Right ventricle myocardium superior (tissue), 1 donor: ENCODE measurements around the gene MOB3C. TPM values are rescaled to one million over a fixed set of nuclear protein-coding genes. Genes with fewer than 3 reads are reported as not detected.

Experiments
- ATAC-seq: fragments of 200-7000 bp; cut with Tn5 transposase; one replicate; pipeline ENCODE4 v1.9.1; 2020; ENCODE audit warnings: mild to moderate bottlenecking; ENCODE audit not compliant: poor library complexity
- DNase-seq: peaks from one replicate; pipeline ENCODE4 v3.0.0-alpha.2; 2020
- intact Hi-C: fragments of 100-400 bp; cut with DNase I; formaldehyde crosslinking; loops from one replicate; pipeline ENCODE4 v1.11.2; 2022
- total RNA-seq: library from RNA; stranded (reverse); fragmentation: NEBNext Ultra II Directional; extraction: Animal tissue kit (Norgen Biotek cat#: 25700); gene quantifications from one replicate; pipeline ENCODE4 v1.2.1, GENCODE V29; 2021
- donor health status: DM: no; HTN: yes; CAD: no; lungs with severe emphysema.

Gene MOB3C
- total RNA-seq, 1 donor from 2014 or later, result 14.0 TPM

- peak; percentile 76 for ATAC-seq
- peak; percentile 97 for DNase-seq
- intact Hi-C loops, result no loop called here
Observed at GRCh38 chr1:46613661-46614603, 2.7 kb downstream of the MOB3C start.

GRCh38 chr1:46612937-46613660, 3.5 kb downstream of the MOB3C start:
- ATAC-seq, result peak; percentile 1
- intact Hi-C loops, result no loop called here
- DNase-seq, result peak; percentile 52

GRCh38 chr1:46611691-46612221, 4.9 kb downstream of the MOB3C start:
- no peak for DNase-seq
- no peak for ATAC-seq
- intact Hi-C loops, result no loop called here

- intact Hi-C loops, result no loop called here
- DNase-seq (peak; percentile 72), ATAC-seq (peak; percentile 19)
Observed at GRCh38 chr1:46607345-46608130, 9.1 kb downstream of the MOB3C start.

GRCh38 chr1:46606255-46606965, 10.2 kb downstream of the MOB3C start:
- ATAC-seq (no peak), DNase-seq (no peak)
- intact Hi-C loops, result no loop called here

- DNase-seq (no peak), ATAC-seq (no peak)
- intact Hi-C loops, result no loop called here
Observed at GRCh38 chr1:46605232-46605631, 11.4 kb downstream of the MOB3C start.

GRCh38 chr1:46603858-46604549, 12.6 kb downstream of the MOB3C start, which contains the start of gene MKNK1:
Gene MKNK1 (minus strand): TSS chr1:46604268. CDS start chr1:46583327, 20,941 bp downstream.
- ATAC-seq (peak; percentile 97), DNase-seq (peak; percentile 99)
- intact Hi-C loops, result no loop called here

GRCh38 chr1:46603481-46603857, 13.1 kb downstream of the MOB3C start:
- DNase-seq (no peak), ATAC-seq (peak; percentile 3)
- intact Hi-C loops, result no loop called here

GRCh38 chr1:46601257-46602007, 15.2 kb downstream of the MOB3C start:
- DNase-seq, result no peak
- no peak for ATAC-seq
- intact Hi-C loops, result no loop called here

GRCh38 chr1:46599059-46599970, 17.3 kb downstream of the MOB3C start:
- ATAC-seq (no peak), DNase-seq (no peak)
- intact Hi-C loops, result no loop called here

GRCh38 chr1:46596846-46597245, 19.8 kb downstream of the MOB3C start:
- DNase-seq, result no peak
- intact Hi-C loops, result no loop called here
- ATAC-seq, result no peak

GRCh38 chr1:46596036-46596435, 20.6 kb downstream of the MOB3C start:
- intact Hi-C loops, result no loop called here
- DNase-seq (no peak), ATAC-seq (no peak)

GRCh38 chr1:46595127-46595526, 21.5 kb downstream of the MOB3C start:
- DNase-seq (peak; percentile 89), ATAC-seq (peak; percentile 65)
- intact Hi-C loops, result no loop called here

GRCh38 chr1:46594063-46594462, 22.5 kb downstream of the MOB3C start:
- ATAC-seq (peak; percentile 38), DNase-seq (no peak)
- intact Hi-C loops, result no loop called here

GRCh38 chr1:46592823-46593222, 23.8 kb downstream of the MOB3C start:
- no peak for DNase-seq
- ATAC-seq, result no peak
- intact Hi-C loops, result no loop called here

GRCh38 chr1:46589529-46589928, 27.1 kb downstream of the MOB3C start:
- no peak for DNase-seq
- intact Hi-C loops, result no loop called here
- ATAC-seq, result no peak
